Astrocyte (in vitro differentiated cells and primary cell): ENCODE data around the gene C1orf94.

Source experiments
- CTCF ChIP-seq: IDR thresholded peaks from 2 replicates; pipeline ENCODE4 v1.5.1; 2011; ENCODE audit warnings: low read depth, mild to moderate bottlenecking, inconsistent platforms, low read length, moderate library complexity; ENCODE audit not compliant: insufficient read depth
- EZH2 ChIP-seq: IDR thresholded peaks from 2 replicates; pipeline ENCODE4 v1.6.1; 2012; ENCODE audit warnings: mild to moderate bottlenecking, low read length, inconsistent platforms; ENCODE audit not compliant: insufficient read depth

- TF ChIP-seq CTCF (no peak), EZH2 (no peak)
Observed at GRCh38 chr1:34188418-34188817, 11.7 kb downstream of the C1orf94 start.
